Upper lobe of left lung (tissue), 6 donors: ENCODE data around the gene RNF4. TPM values are rescaled to one million over a fixed set of nuclear protein-coding genes. Genes with fewer than 3 reads are reported as not detected.
A peak's percentile ranks its signal among the peaks of the same experiment; 100 is the strongest.

ENCODE experiments used
- ATAC-seq, 2 donors: fragments of 200-7000 bp; cut with Tn5 transposase; one replicate each; pipeline ENCODE4 v1.9.1; 2022; ENCODE audit warnings: mild to moderate bottlenecking in 2 of 2, moderate library complexity in 2 of 2; ENCODE audit not compliant: low FRiP score in 2 of 2
- DNase-seq, 2 donors: peaks; one replicate each; pipeline ENCODE4 v3.0.0-alpha.2; 2019 to 2020
- H3K27ac ChIP-seq, 4 donors: fragments of 200-600 bp; sonication (generic); one replicate each; pipeline ENCODE4 v1.5.1; 2016 to 2019
- H3K27me3 ChIP-seq, 4 donors: fragments of 200-600 bp; sonication (generic); one replicate each; pipeline ENCODE4 v1.5.1; 2017 to 2019
- H3K36me3 ChIP-seq, 4 donors: fragments of 200-600 bp; sonication (generic); one replicate each; pipeline ENCODE4 v1.5.1; 2016 to 2019
- H3K4me1 ChIP-seq, 4 donors: fragments of 200-600 bp; sonication (generic); one replicate each; pipeline ENCODE4 v1.5.1; 2018 to 2019
- H3K4me3 ChIP-seq, 4 donors: fragments of 200-600 bp; sonication (generic); one replicate each; pipeline ENCODE4 v1.5.1; 2017 to 2019; ENCODE audit warnings: mild to moderate bottlenecking in 2 of 4, moderate library complexity in 1 of 4
- H3K9me3 ChIP-seq, 4 donors: fragments of 200-600 bp; sonication (generic); one replicate each; pipeline ENCODE4 v1.5.1; 2018 to 2019
- CTCF ChIP-seq, 6 experiments: fragments of 450-650 bp in 4 of 6; fragments of 200-600 bp in 2 of 6; sonication (generic) in 2 of 6; IDR thresholded peaks; one replicate each; pipeline ENCODE4 v1.5.1; 2016 to 2019; ENCODE audit warnings: antibody characterized with exemption in 6 of 6
- EP300 ChIP-seq, 4 donors: sonication (generic); formaldehyde crosslinking; IDR thresholded peaks; one replicate each; pipeline ENCODE4 v1.5.1; 2017; ENCODE audit warnings: antibody characterized with exemption in 4 of 4, control low read depth in 2 of 4
- POLR2A ChIP-seq, 4 donors: fragments of 450-650 bp; IDR thresholded peaks; one replicate each; pipeline ENCODE4 v1.5.1; 2016 to 2017; ENCODE audit warnings: antibody characterized with exemption in 4 of 4, mild to moderate bottlenecking in 2 of 4
- POLR2AphosphoS5 ChIP-seq, 2 donors: sonication (generic); formaldehyde crosslinking; IDR thresholded peaks; one replicate each; pipeline ENCODE4 v1.5.1; 2017; ENCODE audit warnings: antibody characterized with exemption in 2 of 2
- WGBS, 2 donors: methylation state at CpG; one replicate each; pipeline ENCODE4 v1.1.5; 2017 to 2018; 5-methylcytosine and 5-hydroxymethylcytosine counted together
- total RNA-seq, 6 donors: library from RNA; depleted of rRNA in 4 of 6; stranded (reverse); fragments of >200 nt in 4 of 6; gene quantifications; one replicate each; pipeline versions ENCODE4 v1.1.0 to v1.2.1, GENCODE V29; 2016 to 2021
- donor health status: DM: no; HTN: no; CAD: no; lungs with moderate emphysema.
- donor health status: DM: no; HTN: yes; CAD: no; lungs with severe emphysema.

RNF4 gene
- total RNA-seq, 6 donors from 2014 or later, result 28.0 to 48.5 (median 43.3) TPM

DNA sequence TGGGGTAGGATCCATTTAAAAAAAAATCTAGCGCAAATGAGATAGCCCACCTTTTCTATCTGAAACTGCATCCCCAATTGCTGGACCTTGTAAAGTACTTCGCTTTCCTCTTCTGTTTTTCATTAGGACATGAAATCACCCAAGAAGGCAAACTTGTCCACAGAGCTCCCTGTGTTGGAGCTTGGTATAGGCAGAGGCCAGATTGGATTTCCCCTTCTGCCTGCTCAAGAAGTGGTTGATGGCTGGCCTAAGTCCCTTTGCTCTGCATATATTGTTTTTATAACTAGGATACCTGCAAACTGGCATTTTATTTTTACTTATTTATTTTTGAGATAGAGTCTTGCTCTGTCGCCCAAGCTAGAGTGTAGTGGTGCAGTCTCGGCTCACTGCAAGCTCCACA is 28.4 kb downstream of the RNF4 start:
- no peak for TF ChIP-seq POLR2AphosphoS5 (IDR thresholded peaks at IDR 0.05)
- TF ChIP-seq POLR2A (IDR thresholded peaks at IDR 0.05), result no peak
- TF ChIP-seq EP300 (IDR thresholded peaks at IDR 0.05), result no peak
- no peak for TF ChIP-seq CTCF (IDR thresholded peaks at IDR 0.05)
- 98 to 100% methylated on average over 4 of the region's 4 CpGs for WGBS, 2 donors
- ATAC-seq, result no peak
- Histone ChIP-seq H3K4me1 (peaks cover 0 to 15% (median 7%) of the 10 kb centered on the region in 4 donors), H3K9me3 (no peaks in the 10 kb centered on the region), H3K27me3 (no peaks in the 10 kb centered on the region), H3K27ac (no peak overlapping the region), H3K4me3 (no peak overlapping the region), H3K36me3 (peaks cover 33 to 89% (median 63%) of the 10 kb centered on the region in 4 donors)
- no peak for DNase-seq

DNA sequence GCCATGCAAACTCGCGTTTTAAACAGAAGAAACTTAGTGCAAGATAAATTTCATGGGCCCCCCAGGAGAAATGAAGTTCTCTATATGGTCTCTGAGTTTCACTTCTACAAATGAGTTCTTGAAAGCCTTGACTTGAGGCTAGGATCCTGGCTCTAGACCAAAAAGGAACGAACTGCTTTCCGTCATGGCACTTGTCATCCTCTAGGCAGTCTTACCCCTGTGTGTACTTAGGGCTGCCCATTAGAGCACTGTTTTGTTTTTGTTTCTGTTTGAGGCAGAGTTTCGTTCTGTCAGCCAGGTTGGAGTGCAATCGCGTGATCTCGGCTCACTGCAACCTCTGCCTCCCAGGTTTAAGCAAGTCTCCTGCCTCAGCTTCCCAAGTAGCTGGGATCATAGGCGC is 29.0 kb downstream of the RNF4 start:
- TF ChIP-seq POLR2A (IDR thresholded peaks at IDR 0.05) (no peak), POLR2AphosphoS5 (IDR thresholded peaks at IDR 0.05) (no peak), EP300 (IDR thresholded peaks at IDR 0.05) (no peak), CTCF (IDR thresholded peaks at IDR 0.05) (no peak)
- no peak overlapping the region for H3K4me3 ChIP-seq
- ATAC-seq, result peak in 1 of 2 donors; percentile 75
- no peaks in the 10 kb centered on the region for H3K27me3 ChIP-seq
- H3K36me3 ChIP-seq, result peaks cover 33 to 87% (median 57%) of the 10 kb centered on the region in 4 donors
- no peaks in the 10 kb centered on the region for H3K9me3 ChIP-seq
- H3K4me1 ChIP-seq, result peaks cover 0 to 10% (median 4%) of the 10 kb centered on the region in 4 donors
- no peak overlapping the region for H3K27ac ChIP-seq
- 84 to 95% methylated on average over 9 of the region's 9 CpGs for WGBS, 2 donors
- peak in 1 of 2 donors; percentile 27 for DNase-seq

DNA sequence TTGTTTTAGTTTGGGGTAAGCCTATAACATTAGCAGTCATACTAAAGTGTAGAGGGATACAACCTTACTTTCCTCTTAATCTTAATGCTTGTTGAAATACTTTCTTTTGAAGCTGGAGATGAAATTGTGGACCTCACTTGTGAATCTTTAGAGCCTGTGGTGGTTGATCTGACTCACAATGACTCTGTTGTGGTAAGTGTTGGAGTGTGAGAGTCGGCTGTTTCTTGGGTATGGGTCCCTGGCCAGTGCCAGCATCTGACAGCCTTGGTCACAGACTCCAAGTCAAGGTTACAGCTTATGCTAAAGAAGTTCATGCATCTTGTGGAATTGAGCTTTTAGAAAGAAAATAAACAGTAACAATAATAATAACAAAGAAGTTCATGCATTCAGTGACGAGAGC is 31.6 kb downstream of the RNF4 start:
- TF ChIP-seq EP300 (IDR thresholded peaks at IDR 0.05) (no peak), CTCF (IDR thresholded peaks at IDR 0.05) (no peak), POLR2AphosphoS5 (IDR thresholded peaks at IDR 0.05) (no peak), POLR2A (IDR thresholded peaks at IDR 0.05) (no peak)
- Histone ChIP-seq H3K4me1 (peaks cover 0 to 4% (median 0%) of the 10 kb centered on the region in 4 donors), H3K4me3 (no peak overlapping the region), H3K27ac (no peak overlapping the region), H3K27me3 (no peaks in the 10 kb centered on the region), H3K9me3 (no peaks in the 10 kb centered on the region), H3K36me3 (peaks cover 33 to 81% (median 57%) of the 10 kb centered on the region in 4 donors)
- WGBS, 2 donors, result 84 to 91% methylated on average over 2 of the region's 2 CpGs
- DNase-seq, result no peak
- ATAC-seq, result no peak

DNA sequence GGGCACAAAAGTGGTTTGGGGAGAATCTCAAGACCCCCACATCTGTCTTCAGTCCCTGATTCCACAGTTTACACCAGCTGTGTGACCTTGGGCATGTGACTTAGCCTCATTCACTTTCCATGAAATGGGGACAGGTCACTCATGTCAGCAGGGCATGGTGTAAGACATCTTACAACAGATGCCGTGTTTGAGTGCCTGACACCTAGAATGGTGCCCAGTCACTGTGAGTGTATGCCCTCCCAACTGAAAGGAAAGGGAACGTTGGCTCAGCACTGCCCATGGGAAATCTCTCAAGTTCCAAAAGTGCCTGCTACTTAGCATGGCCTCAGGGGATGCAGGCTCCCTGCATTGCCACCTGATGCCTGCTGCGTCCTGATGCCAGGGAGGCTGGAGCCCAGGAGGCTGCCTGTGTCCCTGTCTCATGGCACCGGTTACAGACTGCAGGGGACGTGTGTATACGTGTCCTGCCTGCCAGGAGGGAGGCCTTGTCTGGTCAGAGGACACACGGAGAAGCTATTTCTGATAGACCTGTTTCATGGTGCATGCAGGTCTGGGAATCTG is 32.2 kb downstream of the RNF4 start:
- no peak for DNase-seq
- Histone ChIP-seq H3K27me3 (no peaks in the 10 kb centered on the region), H3K4me1 (peaks cover 0 to under 1% (median 0%) of the 10 kb centered on the region in 4 donors), H3K4me3 (no peak overlapping the region), H3K27ac (no peak overlapping the region), H3K9me3 (no peaks in the 10 kb centered on the region), H3K36me3 (peaks cover 29 to 83% (median 56%) of the 10 kb centered on the region in 4 donors)
- no peak for TF ChIP-seq POLR2AphosphoS5 (IDR thresholded peaks at IDR 0.05)
- no peak for TF ChIP-seq POLR2A (IDR thresholded peaks at IDR 0.05)
- no peak for TF ChIP-seq EP300 (IDR thresholded peaks at IDR 0.05)
- TF ChIP-seq CTCF (IDR thresholded peaks at IDR 0.05), result no peak
- 87 to 90% methylated on average over 6 to 7 of the region's 7 CpGs for WGBS, 2 donors
- no peak for ATAC-seq

DNA sequence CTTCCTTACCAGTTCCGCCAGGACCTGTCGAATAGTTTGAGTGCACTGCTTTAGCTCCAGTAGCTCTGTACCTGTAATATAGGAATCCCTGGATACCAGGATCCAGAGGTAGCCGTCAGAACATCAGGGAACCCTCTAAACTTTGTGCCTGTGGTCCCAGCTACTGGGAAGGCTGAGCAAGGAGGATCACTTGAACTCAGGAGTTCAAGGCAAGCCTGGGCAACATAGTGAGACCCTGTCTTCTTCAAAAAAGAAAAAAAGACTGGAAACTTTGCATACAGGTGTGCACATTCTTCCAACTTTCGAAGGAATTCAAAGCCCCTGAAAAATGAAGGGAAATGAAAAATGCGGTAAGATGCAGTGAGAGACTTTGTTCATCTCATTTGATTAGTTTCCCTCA is 34.9 kb downstream of the RNF4 start:
- no peaks in the 10 kb centered on the region for H3K4me1 ChIP-seq
- H3K36me3 ChIP-seq, result peaks cover 24 to 76% (median 36%) of the 10 kb centered on the region in 4 donors
- H3K4me3 ChIP-seq, result no peak overlapping the region
- DNase-seq (no peak), ATAC-seq (no peak)
- no peaks in the 10 kb centered on the region for H3K27me3 ChIP-seq
- H3K9me3 ChIP-seq, result no peaks in the 10 kb centered on the region
- WGBS, 2 donors, result 97 to 99% methylated on average over 5 of the region's 5 CpGs
- no peak overlapping the region for H3K27ac ChIP-seq
- no peak for TF ChIP-seq CTCF (IDR thresholded peaks at IDR 0.05)
- no peak for TF ChIP-seq EP300 (IDR thresholded peaks at IDR 0.05)
- TF ChIP-seq POLR2A (IDR thresholded peaks at IDR 0.05), result no peak
